ENCODE measurements around the gene IFRD2. TPM values are rescaled to one million over a fixed set of nuclear protein-coding genes. Genes with fewer than 3 reads are reported as not detected.

The IFRD2 gene
- total and polyA plus RNA-seq, 2 experiments from 2014 or later = 80.8 to 91.5 TPM

GRCh38 chr3:50260942-50261441, 31.2 kb downstream of the IFRD2 start (continued):
- TF ChIP-seq EZH2 (IDR thresholded peaks at IDR 0.05; ENCODE audit: low read depth, unreplicated experiment) (no peak), POLR2AphosphoS5 (IDR thresholded peaks at IDR 0.05; ENCODE audit: low read depth) (no peak), EZH2phosphoT487 (IDR thresholded peaks at IDR 0.05; ENCODE audit: unreplicated experiment) (no peak), CREB1 (CRISPR knock-in tag; IDR thresholded peaks at IDR 0.05; ENCODE audit: low read depth) (no peak), REST (IDR thresholded peaks at IDR 0.05; ENCODE audit: unreplicated experiment) (no peak), ZNF331 (CRISPR knock-in tag; IDR thresholded peaks at IDR 0.05; ENCODE audit: low read depth) (no peak), JUNB (IDR thresholded peaks at IDR 0.05; ENCODE audit: unreplicated experiment) (no peak)

- ATAC-seq (peak; percentile 57), DNase-seq (ENCODE audit: low spot score) (peak; percentile 93)
- Histone ChIP-seq H3K4me1 (ENCODE audit: insufficient read depth) (peaks cover 26% of the 10 kb centered on the region), H3K27ac (ENCODE audit: low read depth) (peak overlapping the region; percentile 94), H3K27me3 (ENCODE audit: insufficient read depth) (no peaks in the 10 kb centered on the region), H3K36me3 (ENCODE audit: insufficient read depth) (peaks cover 14% of the 10 kb centered on the region), H3F3A (replicated peaks; ENCODE audit: low read depth) (peaks cover 30% of the 10 kb centered on the region), H3K79me2 (replicated peaks; ENCODE audit: insufficient read depth) (no peaks in the 10 kb centered on the region), H2AFZ (no peak overlapping the region), H3K4me3 (peak overlapping the region; percentile 77), H4K20me1 (replicated peaks; ENCODE audit: insufficient read depth) (no peaks in the 10 kb centered on the region; the same call in 1 of the 2 replicates), H3K4me2 (peak overlapping the region; percentile 83), H3K9me2 (ENCODE audit: insufficient read depth) (no peaks in the 10 kb centered on the region)
- Mint-ChIP-seq H3K9me3 (no peaks in the 10 kb centered on the region), H3K27me3 (ENCODE audit: insufficient read depth, low read depth, poor library complexity) (peaks cover 26% of the 10 kb centered on the region), H3K36me3 (ENCODE audit: low read depth) (peaks cover 37% of the 10 kb centered on the region), H3K4me3 (peak overlapping the region; percentile 70), H3K27ac (no peak overlapping the region), H3K4me1 (peaks cover 39% of the 10 kb centered on the region)
- TF ChIP-seq EZH2 (IDR thresholded peaks at IDR 0.05; ENCODE audit: low read depth, unreplicated experiment) = no peak
- TF ChIP-seq ETS1 (IDR thresholded peaks at IDR 0.05) = no peak
- TF ChIP-seq CREB1 (CRISPR knock-in tag; IDR thresholded peaks at IDR 0.05; ENCODE audit: low read depth) = peak; percentile 91
- TF ChIP-seq REST (IDR thresholded peaks at IDR 0.05; ENCODE audit: unreplicated experiment) = peak; percentile 10
Measured at GRCh38 chr3:50260027-50260941, 31.9 kb downstream of the IFRD2 start.

Measured in GM23338 (cell line).